Endothelial cell of umbilical vein (primary cell): ENCODE measurements around the gene ST6GALNAC3. TPM values are rescaled to one million over a fixed set of nuclear protein-coding genes. Genes with fewer than 3 reads are reported as not detected.

Experiments used
- BruUV-seq: library from RNA; stranded (reverse); fragments of 400-500 nt; replicated peaks from 2 replicates; lab custom pipeline; 2021; lab: Mats Ljungman, UMichigan
- CTCF ChIA-PET: fragments of 300-600, 350-600 bp; sonication (Branson Sonifier 250); formaldehyde crosslinking; loops from one replicate; lab custom pipeline; 2021; ENCODE audit warnings: antibody characterized with exemption, inconsistent platforms; lab: Charles Lee
- POLR2A ChIA-PET: fragments of 300-600, 350-600 bp; sonication (Branson Sonifier 250); formaldehyde crosslinking; loops from one replicate; lab custom pipeline; 2021; ENCODE audit warnings: antibody characterized with exemption, inconsistent platforms; lab: Charles Lee
- DNase-seq: peaks from one replicate; pipeline ENCODE4 v3.0.0-alpha.2; 2011; ENCODE audit warnings: low read depth, low spot score
- FAIRE-seq: peaks from 2 replicates; lab custom pipeline; 2011; peaks lifted over from hg19 to GRCh38; lab: Jason Lieb, UNC
- H2AFZ ChIP-seq: 2 replicates; pipeline ENCODE4 v1.6.0; 2012; ENCODE audit warnings: low read depth, low read length, control low read depth, inconsistent platforms
- H3K27ac ChIP-seq: 2 replicates; pipeline ENCODE4 v1.5.1; 2011; ENCODE audit warnings: low read depth, mild to moderate bottlenecking, control low read depth, low read length, moderate library complexity; ENCODE audit not compliant: insufficient read depth
- H3K27me3 ChIP-seq, 2 experiments: 2 replicates each; pipeline versions ENCODE4 v1.6.0 to v1.6.1; 2011; ENCODE audit warnings: low read length in 2 of 2, mixed read lengths in 1 of 2; ENCODE audit not compliant: control insufficient read depth in 2 of 2, insufficient read depth in 2 of 2
- H3K36me3 ChIP-seq, 2 experiments: 2 replicates in 1 of 2; 3 replicates in 1 of 2; pipeline ENCODE4 v1.5.1; 2011; ENCODE audit warnings: low read length in 2 of 2, mild to moderate bottlenecking in 1 of 2, moderate library complexity in 1 of 2; ENCODE audit not compliant: control insufficient read depth in 2 of 2, insufficient read depth in 2 of 2; ENCODE audit errors: extremely low read depth in 1 of 2
- H3K4me1 ChIP-seq: 3 replicates; pipeline ENCODE4 v1.5.1; 2011; ENCODE audit warnings: mild to moderate bottlenecking, low read length; ENCODE audit not compliant: control insufficient read depth, insufficient read depth; ENCODE audit errors: extremely low read depth
- H3K4me2 ChIP-seq: 2 replicates; pipeline ENCODE4 v1.6.1; 2011; ENCODE audit warnings: low read length, control low read depth, mixed read lengths; ENCODE audit not compliant: insufficient read depth
- H3K4me3 ChIP-seq, 3 experiments: fragments of 200-600 bp in 1 of 3; sonication (generic), shearing (Covaris generic) in 1 of 3; replicated peaks in 1 of 3; 2 replicates each; pipeline ENCODE4 v1.5.1; 2011 to 2016; ENCODE audit warnings: control low read depth in 3 of 3, low read length in 3 of 3, mild to moderate bottlenecking in 2 of 3, inconsistent platforms in 1 of 3, low read depth in 1 of 3, moderate library complexity in 1 of 3; ENCODE audit not compliant: insufficient read depth in 1 of 3
- H3K79me2 ChIP-seq: 2 replicates; pipeline ENCODE4 v1.6.0; 2012; ENCODE audit warnings: low read length, inconsistent platforms; ENCODE audit not compliant: control insufficient read depth, insufficient read depth
- H3K9ac ChIP-seq: replicated peaks from 2 replicates; pipeline ENCODE3; 2011; ENCODE audit warnings: low read length, control low read depth; ENCODE audit not compliant: insufficient read depth; ENCODE audit errors: extremely low read depth
- H3K9me1 ChIP-seq: replicated peaks from 3 replicates; pipeline ENCODE4 v1.6.0; 2011; ENCODE audit warnings: mild to moderate bottlenecking, low read length; ENCODE audit not compliant: control insufficient read depth, insufficient read depth; ENCODE audit errors: extremely low read depth
- H3K9me3 ChIP-seq: replicated peaks from 2 replicates; pipeline ENCODE4 v1.5.1; 2012; ENCODE audit warnings: low read length, inconsistent platforms; ENCODE audit not compliant: control insufficient read depth, insufficient read depth
- H4K20me1 ChIP-seq: replicated peaks from 2 replicates; pipeline ENCODE3; 2011; ENCODE audit warnings: mild to moderate bottlenecking, low read length; ENCODE audit not compliant: control insufficient read depth, insufficient read depth; ENCODE audit errors: extremely low read depth
- EZH2 ChIP-seq: IDR thresholded peaks from 2 replicates; pipeline ENCODE4 v1.6.1; 2012; ENCODE audit warnings: borderline replicate concordance, low read depth, mild to moderate bottlenecking, moderate library complexity, low read length, inconsistent platforms; ENCODE audit not compliant: severe bottlenecking
- FOS ChIP-seq: IDR thresholded peaks from 2 replicates; pipeline ENCODE4 v1.6.1; 2011; ENCODE audit warnings: mild to moderate bottlenecking, low read length, moderate library complexity, borderline replicate concordance; ENCODE audit not compliant: insufficient read depth
- GATA2 ChIP-seq: IDR thresholded peaks from 2 replicates; pipeline ENCODE4 v1.7.0; 2011; ENCODE audit warnings: low read depth, mild to moderate bottlenecking, moderate library complexity, mixed read lengths, low read length; ENCODE audit not compliant: insufficient read length, insufficient read depth
- JUN ChIP-seq: IDR thresholded peaks from 2 replicates; pipeline ENCODE4 v1.6.1; 2011; ENCODE audit warnings: borderline replicate concordance, low read depth; ENCODE audit not compliant: insufficient read length, insufficient read depth
- MYC ChIP-seq: IDR thresholded peaks from one replicate; pipeline ENCODE4 v1.6.1; 2011; ENCODE audit warnings: mild to moderate bottlenecking, low read depth, low read length
- POLR2A ChIP-seq: IDR thresholded peaks from 2 replicates; pipeline ENCODE4 v1.6.1; 2012; ENCODE audit warnings: low read depth, mild to moderate bottlenecking, control low read depth, low read length
- POLR2AphosphoS5 ChIP-seq: IDR thresholded peaks from 2 replicates; pipeline ENCODE4 v1.6.1; 2012; ENCODE audit warnings: low read depth, mild to moderate bottlenecking, control low read depth, low read length, moderate library complexity; ENCODE audit not compliant: insufficient read depth
- dilution Hi-C: fragments of 300-500 bp; cut with MboI; formaldehyde crosslinking; loops from one replicate; pipeline ENCODE4 v1.15.0; 2019; ENCODE audit warnings: low sequenced_read_pairs; ENCODE audit not compliant: extremely low pct_ligation_motif_present
- intact Hi-C: fragments of 100-400 bp; cut with micrococcal nuclease; formaldehyde crosslinking; loops from one replicate; pipeline ENCODE4 v1.10.0; 2022
- polyA plus RNA-seq, 4 experiments: library from polyadenylated mRNA; depleted of rRNA in 3 of 4; stranded (reverse) in 3 of 4; unstranded in 1 of 4; fragments of >200 nt; gene quantifications; 2 replicates each; pipeline versions ENCODE4 v1.2.1 to v1.2.3, GENCODE V29; 2011 to 2012; ENCODE audit warnings: missing spikeins in 1 of 4
- total RNA-seq: library from RNA; stranded (reverse); gene quantifications from 2 replicates; pipeline ENCODE4 v1.2.3, GENCODE V29; 2021
- TF ChIP-seq, protein P1 (sequence below): IDR thresholded peaks from 2 replicates; pipeline ENCODE4 v1.6.1; 2011; ENCODE audit not compliant: insufficient read depth, insufficient read length
- TF ChIP-seq, protein P2 (sequence below), 2 donors: IDR thresholded peaks; 1 replicate in 1 of 2; 2 replicates in 1 of 2; pipeline ENCODE4 v1.5.1; 2011; ENCODE audit warnings: low read length in 2 of 2, mild to moderate bottlenecking in 2 of 2, moderate library complexity in 2 of 2, control low read depth in 1 of 2, inconsistent platforms in 1 of 2, low read depth in 1 of 2; ENCODE audit not compliant: insufficient read depth in 1 of 2; ENCODE audit errors: extremely low read depth in 1 of 2

The ST6GALNAC3 gene
- total and polyA plus RNA-seq, 2 donors (not counting 3 experiments of a cell fraction or from before 2014, with no cell fraction given), result 7.6 to 48.3 TPM

DNA sequence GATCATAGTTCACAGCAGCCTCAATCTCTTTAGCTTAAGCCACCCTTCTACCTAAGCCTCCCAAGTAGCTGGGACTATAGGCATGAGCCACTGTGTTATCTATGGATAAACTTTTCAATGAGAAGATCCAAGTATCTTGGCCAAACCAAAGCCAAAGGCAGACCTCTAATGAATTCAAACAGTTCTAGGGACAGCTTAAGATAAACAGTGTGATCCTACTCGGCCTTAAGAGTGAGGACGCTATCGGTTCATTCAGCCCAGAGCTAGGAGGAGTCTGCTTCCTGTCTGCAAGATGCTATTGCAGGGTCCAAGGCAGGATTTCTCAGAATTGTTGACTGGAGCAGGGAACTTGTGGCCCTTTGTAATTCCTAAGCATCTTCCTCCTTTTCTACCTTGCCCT lies 368.7 kb downstream of the ST6GALNAC3 start:
- BruUV-seq, result no TSS peak
- Histone ChIP-seq H3K36me3 (no peaks in the 10 kb centered on the region), H4K20me1 (no peaks in the 10 kb centered on the region), H3K4me3 (no peak overlapping the region), H3K27ac (no peak overlapping the region), H3K4me1 (no peaks in the 10 kb centered on the region), H3K9me1 (peaks cover 2% of the 10 kb centered on the region), H3K4me2 (no peak overlapping the region), H3K79me2 (no peaks in the 10 kb centered on the region), H2AFZ (no peak overlapping the region), H3K9ac (no peak overlapping the region), H3K27me3 (no peaks in the 10 kb centered on the region), H3K9me3 (no peaks in the 10 kb centered on the region)
- DNase-seq (no peak), FAIRE-seq (no peak)
- ChIA-PET CTCF (interaction anchor here (1.2 kb wide), 1 partner anchor 13 kb away, joined by 3 read pairs; no protein-coding TSS in a partner anchor), POLR2A (no interaction called here)
- no peak for TF ChIP-seq FOS
- TF ChIP-seq, protein P1, sequence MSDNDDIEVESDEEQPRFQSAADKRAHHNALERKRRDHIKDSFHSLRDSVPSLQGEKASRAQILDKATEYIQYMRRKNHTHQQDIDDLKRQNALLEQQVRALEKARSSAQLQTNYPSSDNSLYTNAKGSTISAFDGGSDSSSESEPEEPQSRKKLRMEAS, result no peak
- TF ChIP-seq, protein P2, sequence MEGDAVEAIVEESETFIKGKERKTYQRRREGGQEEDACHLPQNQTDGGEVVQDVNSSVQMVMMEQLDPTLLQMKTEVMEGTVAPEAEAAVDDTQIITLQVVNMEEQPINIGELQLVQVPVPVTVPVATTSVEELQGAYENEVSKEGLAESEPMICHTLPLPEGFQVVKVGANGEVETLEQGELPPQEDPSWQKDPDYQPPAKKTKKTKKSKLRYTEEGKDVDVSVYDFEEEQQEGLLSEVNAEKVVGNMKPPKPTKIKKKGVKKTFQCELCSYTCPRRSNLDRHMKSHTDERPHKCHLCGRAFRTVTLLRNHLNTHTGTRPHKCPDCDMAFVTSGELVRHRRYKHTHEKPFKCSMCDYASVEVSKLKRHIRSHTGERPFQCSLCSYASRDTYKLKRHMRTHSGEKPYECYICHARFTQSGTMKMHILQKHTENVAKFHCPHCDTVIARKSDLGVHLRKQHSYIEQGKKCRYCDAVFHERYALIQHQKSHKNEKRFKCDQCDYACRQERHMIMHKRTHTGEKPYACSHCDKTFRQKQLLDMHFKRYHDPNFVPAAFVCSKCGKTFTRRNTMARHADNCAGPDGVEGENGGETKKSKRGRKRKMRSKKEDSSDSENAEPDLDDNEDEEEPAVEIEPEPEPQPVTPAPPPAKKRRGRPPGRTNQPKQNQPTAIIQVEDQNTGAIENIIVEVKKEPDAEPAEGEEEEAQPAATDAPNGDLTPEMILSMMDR (IDR thresholded peaks at IDR 0.05; ENCODE audit: extremely low read depth in 1 of 2, insufficient read depth in 1 of 2, low read depth in 1 of 2, low read length in 2 of 2), result no peak
- no peak for TF ChIP-seq GATA2
- no peak for TF ChIP-seq POLR2A
- TF ChIP-seq MYC, result no peak
- TF ChIP-seq JUN, result no peak
- TF ChIP-seq POLR2AphosphoS5, result no peak
- TF ChIP-seq EZH2, result no peak
- dilution Hi-C loops, result no loop called here
- intact Hi-C loops, result no loop called here
